SK-N-SH treated with all-trans-retinoic acid at 6 μM for 48 hours (cell line): ENCODE data around the gene CNNM2.

Experiments used
- ATAC-seq: fragments of 200-7000 bp; cut with Tn5 transposase; 3 replicates; pipeline ENCODE4 v1.9.1; 2020; ENCODE audit warnings: mild to moderate bottlenecking, moderate library complexity
- ARNTL ChIP-seq: fragments of 450-650 bp; formaldehyde crosslinking; IDR thresholded peaks from 2 replicates; pipeline ENCODE4 v1.5.0; 2020; ENCODE audit warnings: low read depth, mild to moderate bottlenecking, moderate library complexity, borderline replicate concordance
- BACH2 ChIP-seq: fragments of 250-450 bp; sonication (Bioruptor Pico); IDR thresholded peaks from 2 replicates; pipeline ENCODE4 v1.9.0; 2021; ENCODE audit warnings: mild to moderate bottlenecking, borderline replicate concordance
- CREB5 ChIP-seq: fragments of 250-450 bp; sonication (Bioruptor Pico); IDR thresholded peaks from 2 replicates; pipeline ENCODE4 v1.5.1; 2020; ENCODE audit warnings: low read depth, mild to moderate bottlenecking, moderate library complexity
- CSDC2 ChIP-seq: fragments of 250-450 bp; sonication (Bioruptor Pico); IDR thresholded peaks from 2 replicates; pipeline ENCODE4 v1.5.0; 2020; ENCODE audit warnings: mild to moderate bottlenecking, moderate library complexity
- CSRNP3 ChIP-seq: fragments of 250-450 bp; sonication (Bioruptor Pico); IDR thresholded peaks from 2 replicates; pipeline ENCODE4 v1.5.1; 2021; ENCODE audit warnings: mild to moderate bottlenecking, moderate library complexity
- ESRRG ChIP-seq: fragments of 250-450 bp; sonication (Bioruptor Pico); IDR thresholded peaks from 2 replicates; pipeline ENCODE4 v1.6.1; 2021; ENCODE audit warnings: mild to moderate bottlenecking
- GLIS3 ChIP-seq: fragments of 250-450 bp; sonication (Bioruptor Pico); IDR thresholded peaks from 2 replicates; pipeline ENCODE4 v1.5.0; 2020; ENCODE audit warnings: mild to moderate bottlenecking, moderate library complexity
- ISL1 ChIP-seq: fragments of 250-450 bp; sonication (Bioruptor Pico); IDR thresholded peaks from 2 replicates; pipeline ENCODE4 v2.1.2; 2022; ENCODE audit warnings: mild to moderate bottlenecking, moderate library complexity
- OSR1 ChIP-seq: fragments of 250-450 bp; sonication (Bioruptor Pico); IDR thresholded peaks from 2 replicates; pipeline ENCODE4 v1.8.0; 2022; ENCODE audit warnings: moderate library complexity, mild to moderate bottlenecking, inconsistent platforms
- PATZ1 ChIP-seq: fragments of 250-450 bp; sonication (Bioruptor Pico); IDR thresholded peaks from 2 replicates; pipeline ENCODE4 v1.8.0; 2020; ENCODE audit warnings: mild to moderate bottlenecking, moderate library complexity, borderline replicate concordance
- RARB ChIP-seq: fragments of 250-450 bp; sonication (Bioruptor Pico); IDR thresholded peaks from 2 replicates; pipeline ENCODE4 v1.8.0; 2021; ENCODE audit warnings: mild to moderate bottlenecking, moderate library complexity
- SNAI2 ChIP-seq: fragments of 250-450 bp; sonication (Bioruptor Pico); IDR thresholded peaks from 2 replicates; pipeline ENCODE4 v1.5.0; 2020; ENCODE audit warnings: mild to moderate bottlenecking, moderate library complexity
- TCF4 ChIP-seq: fragments of 250-450 bp; sonication (Bioruptor Pico); IDR thresholded peaks from 2 replicates; pipeline ENCODE4 v1.8.0; 2021; ENCODE audit warnings: mild to moderate bottlenecking, moderate library complexity, borderline replicate concordance
- TSHZ2 ChIP-seq: fragments of 250-450 bp; sonication (Bioruptor Pico); IDR thresholded peaks from 2 replicates; pipeline ENCODE4 v1.5.0; 2020; ENCODE audit warnings: mild to moderate bottlenecking, moderate library complexity
- ZC3H10 ChIP-seq: fragments of 250-450 bp; sonication (Bioruptor Pico); IDR thresholded peaks from 2 replicates; pipeline ENCODE4 v1.5.1; 2021; ENCODE audit warnings: mild to moderate bottlenecking, moderate library complexity
- ZFP3 ChIP-seq: fragments of 250-450 bp; sonication (Bioruptor Pico); IDR thresholded peaks from 2 replicates; pipeline ENCODE4 v1.5.0; 2020; ENCODE audit warnings: mild to moderate bottlenecking, moderate library complexity
- ZFP30 ChIP-seq: fragments of 450-650 bp; formaldehyde crosslinking; IDR thresholded peaks from 2 replicates; pipeline ENCODE4 v1.5.0; 2022; ENCODE audit warnings: mild to moderate bottlenecking, moderate library complexity
- ZNF565 ChIP-seq: fragments of 450-650 bp; formaldehyde crosslinking; conservative IDR thresholded peaks from 2 replicates; pipeline ENCODE4 v1.5.0; 2020; ENCODE audit warnings: low read depth, mild to moderate bottlenecking, moderate library complexity
- ZNF70 ChIP-seq: fragments of 450-650 bp; formaldehyde crosslinking; IDR thresholded peaks from 2 replicates; pipeline ENCODE4 v1.5.0; 2020; ENCODE audit warnings: mild to moderate bottlenecking, moderate library complexity
- ZNF8 ChIP-seq: fragments of 450-650 bp; formaldehyde crosslinking; IDR thresholded peaks from 2 replicates; pipeline ENCODE4 v1.5.0; 2020; ENCODE audit warnings: mild to moderate bottlenecking, moderate library complexity

The CNNM2 gene

GRCh38 chr10:102982296-102982695, 64.2 kb downstream of the CNNM2 start:
- no peak for ATAC-seq
- no peak for TF ChIP-seq RARB (CRISPR knock-in tag)
- no peak for TF ChIP-seq ZC3H10 (CRISPR knock-in tag)
- TF ChIP-seq ZFP3 (CRISPR knock-in tag): no peak
- TF ChIP-seq CSRNP3: no peak
- no peak for TF ChIP-seq SNAI2
- no peak for TF ChIP-seq CSDC2 (CRISPR knock-in tag)
- TF ChIP-seq BACH2 (CRISPR knock-in tag): no peak
- no peak for TF ChIP-seq TCF4
- TF ChIP-seq ZFP30 (CRISPR knock-in tag): no peak
- TF ChIP-seq ESRRG: no peak
- TF ChIP-seq, all 23 proteins: peak for 0

GRCh38 chr10:102984086-102984485, 66.0 kb downstream of the CNNM2 start:
- TF ChIP-seq TSHZ2 (CRISPR knock-in tag) (no peak), ZNF8 (no peak), ZFP3 (CRISPR knock-in tag) (no peak), CSDC2 (CRISPR knock-in tag) (no peak), ISL1 (no peak)
- ATAC-seq: no peak

GRCh38 chr10:102985811-102986210, 67.7 kb downstream of the CNNM2 start:
- TF ChIP-seq CREB5 (no peak), PATZ1 (CRISPR knock-in tag) (no peak)
- no peak for ATAC-seq

- ATAC-seq: peak; percentile 51
- TF ChIP-seq ESRRG: no peak
- TF ChIP-seq, all 23 proteins: peak for 0
Measured at GRCh38 chr10:102988404-102989314, 70.6 kb downstream of the CNNM2 start.

GRCh38 chr10:102994531-102995295, 76.6 kb downstream of the CNNM2 start:
- peak; percentile 41 for ATAC-seq
- TF ChIP-seq ZNF70 (CRISPR knock-in tag) (no peak), ZFP3 (CRISPR knock-in tag) (no peak), ZC3H10 (CRISPR knock-in tag) (no peak), TSHZ2 (CRISPR knock-in tag) (no peak), RARB (CRISPR knock-in tag) (no peak), OSR1 (CRISPR knock-in tag) (no peak), ZFP30 (CRISPR knock-in tag) (no peak), BACH2 (CRISPR knock-in tag) (no peak), ZNF565 (CRISPR knock-in tag) (no peak), CSRNP3 (no peak), GLIS3 (no peak), ARNTL (CRISPR knock-in tag) (no peak), ZNF8 (no peak), TCF4 (no peak), ISL1 (no peak), ESRRG (no peak)
